PC-9 (cell line): ENCODE data around the gene MAPK12. TPM values are rescaled to one million over a fixed set of nuclear protein-coding genes. Genes with fewer than 3 reads are reported as not detected.

ENCODE experiments used
- BruUV-seq: library from RNA; stranded (reverse); fragments of 400-500 nt; replicated peaks from 2 replicates; lab custom pipeline; 2021; lab: Mats Ljungman, UMichigan
- CTCF ChIA-PET: fragments of 300-600 bp; sonication (Branson Sonifier 250); formaldehyde crosslinking; loops from one replicate; lab custom pipeline; 2022; ENCODE audit warnings: antibody characterized with exemption; lab: Charles Lee
- POLR2A ChIA-PET: fragments of 300-600 bp; sonication (Branson Sonifier 250); formaldehyde crosslinking; loops from one replicate; lab custom pipeline; 2022; ENCODE audit warnings: antibody characterized with exemption; ENCODE audit not compliant: unreplicated experiment; lab: Charles Lee
- DNase-seq, 2 experiments: peaks; one replicate each; pipeline versions ENCODE4 v3.0.0 to v3.0.0-alpha.2; 2015 to 2022; ENCODE audit warnings: mixed read lengths in 1 of 2
- H2AFZ ChIP-seq: fragments of 200-600 bp; sonication (generic); 2 replicates; pipeline ENCODE4 v1.8.1; 2017; ENCODE audit warnings: antibody characterized with exemption
- H3F3A ChIP-seq: fragments of 200-600 bp; sonication (generic); 2 replicates; pipeline ENCODE4 v1.8.1; 2017; ENCODE audit warnings: antibody characterized with exemption, mild to moderate bottlenecking, low read depth; ENCODE audit not compliant: insufficient read depth
- H3K27ac ChIP-seq: fragments of 200-600 bp; sonication (generic); 2 replicates; pipeline ENCODE4 v1.6.1; 2016; ENCODE audit warnings: mixed run types
- H3K27me3 ChIP-seq: fragments of 200-600 bp; sonication (generic); 2 replicates; pipeline ENCODE4 v1.6.1; 2016; ENCODE audit warnings: low read depth, mixed run types; ENCODE audit not compliant: insufficient read depth
- H3K36me3 ChIP-seq: fragments of 200-600 bp; sonication (generic); 2 replicates; pipeline ENCODE4 v1.6.1; 2016; ENCODE audit warnings: low read depth, mixed run types
- H3K4me1 ChIP-seq: fragments of 200-600 bp; sonication (generic); replicated peaks from 2 replicates; pipeline ENCODE4 v1.6.1; 2016; ENCODE audit warnings: mixed run types; ENCODE audit not compliant: insufficient read depth
- H3K4me2 ChIP-seq: fragments of 200-600 bp; sonication (generic); 2 replicates; pipeline ENCODE4 v1.6.1; 2017; ENCODE audit warnings: mixed run types
- H3K4me3 ChIP-seq: fragments of 200-600 bp; sonication (generic); 2 replicates; pipeline ENCODE4 v1.6.1; 2016; ENCODE audit warnings: mixed run types
- H3K79me2 ChIP-seq: fragments of 200-600 bp; sonication (generic); 2 replicates; pipeline ENCODE4 v1.6.1; 2017; ENCODE audit warnings: low read depth, mixed run types
- H3K9me2 ChIP-seq: fragments of 200-600 bp; sonication (generic); 2 replicates; pipeline ENCODE4 v1.8.1; 2017; ENCODE audit warnings: mild to moderate bottlenecking; ENCODE audit not compliant: insufficient read depth
- H3K9me3 ChIP-seq: fragments of 200-600 bp; sonication (generic); 2 replicates; pipeline ENCODE4 v1.8.1; 2016; ENCODE audit warnings: low read depth; ENCODE audit not compliant: insufficient read depth
- H4K20me1 ChIP-seq: fragments of 200-600 bp; sonication (generic); 2 replicates; pipeline ENCODE4 v1.8.1; 2017; ENCODE audit not compliant: insufficient read depth
- EZH2 ChIP-seq: fragments of 200-600 bp; sonication (generic); IDR thresholded peaks from 2 replicates; pipeline ENCODE4 v1.8.0; 2017; ENCODE audit warnings: antibody characterized with exemption, low read depth
- intact Hi-C: fragments of 100-400 bp; cut with micrococcal nuclease; formaldehyde crosslinking; loops from one replicate; pipeline ENCODE4 v1.10.0; 2022; ENCODE audit not compliant: unreplicated experiment
- total RNA-seq: library from RNA; stranded (reverse); gene quantifications from 2 replicates; pipeline ENCODE4 v1.2.3, GENCODE V29; 2021
- TF ChIP-seq, protein P1 (sequence below): fragments of 200-600 bp; sonication (generic); conservative IDR thresholded peaks from 2 replicates; pipeline ENCODE4 v1.6.1; 2017; ENCODE audit warnings: mixed run types, antibody characterized with exemption, mild to moderate bottlenecking, moderate library complexity

The MAPK12 gene
- total RNA-seq, 1 experiment from 2014 or later, result 48.5 TPM

DNA sequence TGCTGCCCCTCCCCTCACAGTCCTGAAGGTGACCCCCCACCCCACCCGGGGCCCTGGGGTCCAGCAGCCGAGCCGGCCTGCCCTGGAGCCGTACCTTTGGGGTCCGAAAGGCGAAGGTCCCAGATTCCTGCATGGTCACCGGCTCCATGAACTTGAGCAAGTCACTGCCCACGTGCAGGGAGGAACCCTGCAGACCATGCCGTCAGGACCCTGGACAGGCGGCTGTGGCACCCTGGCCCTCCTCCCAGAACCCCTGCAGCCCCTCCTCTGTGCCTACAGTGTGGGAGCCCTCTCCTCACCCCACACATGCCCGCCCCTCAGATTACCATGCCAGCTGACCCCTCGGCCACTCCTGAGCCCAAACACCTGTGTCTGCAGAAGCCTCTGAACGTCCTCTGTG lies 23.0 kb upstream of the MAPK12 start:
- Histone ChIP-seq H3K27me3 (no peaks in the 10 kb centered on the region), H3K9me3 (no peaks in the 10 kb centered on the region), H3K27ac (no peak overlapping the region), H3K4me1 (peaks cover 38% of the 10 kb centered on the region), H2AFZ (no peak overlapping the region), H3K4me3 (no peak overlapping the region), H3K4me2 (no peak overlapping the region), H3F3A (peaks cover 55% of the 10 kb centered on the region), H3K36me3 (peaks cover 56% of the 10 kb centered on the region), H3K79me2 (peaks cover 39% of the 10 kb centered on the region), H4K20me1 (peaks cover 28% of the 10 kb centered on the region), H3K9me2 (no peaks in the 10 kb centered on the region)
- no TSS peak for BruUV-seq
- POLR2A ChIA-PET, result no interaction called here
- CTCF ChIA-PET, result no interaction called here
- intact Hi-C loops, result no loop called here
- DNase-seq, result no peak
- TF ChIP-seq, protein P1, sequence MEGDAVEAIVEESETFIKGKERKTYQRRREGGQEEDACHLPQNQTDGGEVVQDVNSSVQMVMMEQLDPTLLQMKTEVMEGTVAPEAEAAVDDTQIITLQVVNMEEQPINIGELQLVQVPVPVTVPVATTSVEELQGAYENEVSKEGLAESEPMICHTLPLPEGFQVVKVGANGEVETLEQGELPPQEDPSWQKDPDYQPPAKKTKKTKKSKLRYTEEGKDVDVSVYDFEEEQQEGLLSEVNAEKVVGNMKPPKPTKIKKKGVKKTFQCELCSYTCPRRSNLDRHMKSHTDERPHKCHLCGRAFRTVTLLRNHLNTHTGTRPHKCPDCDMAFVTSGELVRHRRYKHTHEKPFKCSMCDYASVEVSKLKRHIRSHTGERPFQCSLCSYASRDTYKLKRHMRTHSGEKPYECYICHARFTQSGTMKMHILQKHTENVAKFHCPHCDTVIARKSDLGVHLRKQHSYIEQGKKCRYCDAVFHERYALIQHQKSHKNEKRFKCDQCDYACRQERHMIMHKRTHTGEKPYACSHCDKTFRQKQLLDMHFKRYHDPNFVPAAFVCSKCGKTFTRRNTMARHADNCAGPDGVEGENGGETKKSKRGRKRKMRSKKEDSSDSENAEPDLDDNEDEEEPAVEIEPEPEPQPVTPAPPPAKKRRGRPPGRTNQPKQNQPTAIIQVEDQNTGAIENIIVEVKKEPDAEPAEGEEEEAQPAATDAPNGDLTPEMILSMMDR, result no peak
- no peak for TF ChIP-seq EZH2

- peak overlapping the region; percentile 75 for H3K4me2 ChIP-seq
- H3K9me2 ChIP-seq, result no peaks in the 10 kb centered on the region
- peaks cover 27% of the 10 kb centered on the region for H4K20me1 ChIP-seq
- no peak overlapping the region for H3K27ac ChIP-seq
- H3K27me3 ChIP-seq, result no peaks in the 10 kb centered on the region
- POLR2A ChIA-PET, result no interaction called here
- CTCF ChIA-PET, result no interaction called here
- BruUV-seq, result no TSS peak
- peaks cover 59% of the 10 kb centered on the region for H3F3A ChIP-seq
- H3K4me1 ChIP-seq, result peaks cover 38% of the 10 kb centered on the region
- H3K9me3 ChIP-seq, result no peaks in the 10 kb centered on the region
- H3K4me3 ChIP-seq, result no peak overlapping the region
- DNase-seq, result no peak
- intact Hi-C loops, result loop anchor here (2.0 kb wide), 1 partner anchor 59 kb away; the partner anchor contains the start of gene PPP6R2
- no peak overlapping the region for H2AFZ ChIP-seq
- TF ChIP-seq EZH2, result no peak
- TF ChIP-seq, protein P1, result no peak
- peaks cover 32% of the 10 kb centered on the region for H3K79me2 ChIP-seq
- H3K36me3 ChIP-seq, result peaks cover 56% of the 10 kb centered on the region
Observed at GRCh38 chr22:50283821-50284220, 22.3 kb upstream of the MAPK12 start.

DNA sequence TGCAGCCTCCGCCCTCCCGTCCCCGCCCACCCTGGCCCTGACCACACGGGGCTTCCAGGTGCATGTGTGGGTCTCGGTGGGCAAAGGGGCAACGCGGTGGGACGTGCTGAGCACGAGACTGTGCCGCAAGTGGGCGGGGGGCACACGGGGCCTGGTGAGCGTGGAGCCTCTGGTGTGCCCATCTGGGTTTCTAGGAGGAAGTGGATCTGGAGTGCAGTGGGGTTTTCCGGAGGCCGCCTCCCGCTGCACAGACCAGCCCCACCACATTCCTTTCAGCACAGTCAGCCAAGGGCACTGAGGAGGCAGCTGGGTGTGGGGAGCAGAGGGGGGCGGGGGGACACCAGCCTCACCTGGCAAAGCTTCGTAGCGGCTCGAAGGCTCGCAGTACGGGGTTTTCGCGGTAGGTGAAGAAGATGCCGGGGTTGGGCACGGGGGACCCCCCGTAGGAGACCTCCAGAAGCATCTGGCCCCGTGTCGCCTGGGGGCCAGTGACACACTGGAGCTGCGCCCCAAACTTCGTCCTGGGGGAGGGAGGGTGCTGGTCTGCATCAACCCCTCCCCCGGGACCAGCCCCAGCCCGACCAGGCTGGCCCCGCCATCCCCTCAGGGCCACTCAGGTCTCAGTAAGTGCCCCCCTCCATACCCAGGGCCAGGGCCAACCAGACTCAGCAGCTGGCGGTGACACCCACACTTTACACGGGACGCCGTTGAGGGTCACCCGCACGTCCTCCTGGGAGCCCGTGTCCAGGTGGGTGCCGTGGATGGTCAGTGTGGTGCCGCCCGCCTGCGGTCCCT lies 21.1 kb upstream of the MAPK12 start:
- Histone ChIP-seq H2AFZ (no peak overlapping the region), H3K4me1 (peaks cover 38% of the 10 kb centered on the region), H3K79me2 (peaks cover 21% of the 10 kb centered on the region), H3K9me3 (no peaks in the 10 kb centered on the region), H3K27me3 (no peaks in the 10 kb centered on the region), H3K36me3 (peaks cover 54% of the 10 kb centered on the region), H3K9me2 (no peaks in the 10 kb centered on the region), H3K4me2 (peak overlapping the region; percentile 75), H4K20me1 (peaks cover 16% of the 10 kb centered on the region), H3K27ac (peak overlapping the region; percentile 73), H3K4me3 (peak overlapping the region; percentile 45), H3F3A (peaks cover 57% of the 10 kb centered on the region)
- POLR2A ChIA-PET, result interaction anchor here (0.6 kb wide), 1 partner anchor 11 kb away, joined by 9 read pairs; no protein-coding TSS in a partner anchor
- no TSS peak for BruUV-seq
- peak; percentile 93 to 99 for DNase-seq
- TF ChIP-seq EZH2, result no peak
- TF ChIP-seq, protein P1, result no peak
- intact Hi-C loops, result loop anchor here (1.0 to 2.0 kb wide), 3 partner anchors 11 to 60 kb away; partner anchors contain the start of gene PPP6R2
- CTCF ChIA-PET, result no interaction called here
